GM12878 (cell line): ENCODE data around the gene CDK3. TPM values are rescaled to one million over a fixed set of nuclear protein-coding genes. Genes with fewer than 3 reads are reported as not detected.

Experiments
- ATAC-seq: fragments of 200-7000 bp; cut with Tn5 transposase; 3 replicates; pipeline ENCODE4 v1.9.1; 2020; ENCODE audit warnings: mild to moderate bottlenecking, moderate library complexity
- BruUV-seq: library from RNA; stranded (reverse); fragments of 400-500 nt; replicated peaks from 2 replicates; lab custom pipeline; 2021; lab: Mats Ljungman, UMichigan
- CTCF ChIA-PET: fragments of 300-600 bp; sonication (Branson Sonifier 250); formaldehyde crosslinking; extraction: SDS; loops from one replicate; lab custom pipeline; 2021; ENCODE audit warnings: inconsistent platforms; lab: Yijun Ruan, JAX
- POLR2A ChIA-PET: fragments of 350-600 bp; formaldehyde crosslinking; extraction: SDS; loops from one replicate; lab custom pipeline; 2021; ENCODE audit warnings: inconsistent platforms; lab: Charles Lee
- RAD21 ChIA-PET: fragments of 300-600 bp; sonication (Branson Sonifier 250); formaldehyde crosslinking; loops from one replicate; lab custom pipeline; 2023; ENCODE audit warnings: antibody characterized with exemption; ENCODE audit not compliant: unreplicated experiment; lab: Charles Lee
- SMC1A ChIA-PET: fragments of 300-600 bp; sonication (Branson Sonifier 250); formaldehyde crosslinking; loops from one replicate; lab custom pipeline; 2023; ENCODE audit not compliant: unreplicated experiment, uncharacterized antibody; lab: Charles Lee
- DNase-seq: peaks from one replicate; pipeline ENCODE4 v3.0.0-alpha.2; 2011; ENCODE audit warnings: low read depth, low spot score
- FAIRE-seq: peaks from 3 replicates; lab custom pipeline; 2011; peaks lifted over from hg19 to GRCh38; lab: Jason Lieb, UNC
- H2AFZ ChIP-seq: 2 replicates; pipeline ENCODE4 v1.6.0; 2011; ENCODE audit warnings: low read depth, low read length, control low read depth; ENCODE audit not compliant: control insufficient read depth
- H3K27ac ChIP-seq: 2 replicates; pipeline ENCODE4 v1.5.1; 2011; ENCODE audit warnings: control low read depth; ENCODE audit not compliant: control insufficient read depth, insufficient read depth
- H3K27me3 ChIP-seq, 2 experiments: replicated peaks in 1 of 2; 2 replicates each; pipeline versions ENCODE4 v1.6.0 to v1.6.1; 2011; ENCODE audit warnings: low read length in 1 of 2; ENCODE audit not compliant: control insufficient read depth in 2 of 2, insufficient read depth in 2 of 2
- H3K36me3 ChIP-seq, 2 experiments: 2 replicates each; pipeline ENCODE4 v1.5.1; 2011; ENCODE audit warnings: low read length in 1 of 2; ENCODE audit not compliant: control insufficient read depth in 2 of 2, insufficient read depth in 2 of 2
- H3K4me1 ChIP-seq: 2 replicates; pipeline ENCODE4 v1.6.1; 2011; ENCODE audit warnings: mild to moderate bottlenecking, low read length, moderate library complexity, mixed read lengths; ENCODE audit not compliant: control insufficient read depth, insufficient read depth
- H3K4me2 ChIP-seq: 2 replicates; pipeline ENCODE4 v1.6.0; 2011; ENCODE audit warnings: control low read depth; ENCODE audit not compliant: control insufficient read depth, insufficient read depth
- H3K4me3 ChIP-seq: fragments of 200-600 bp; sonication (generic); 2 replicates; pipeline ENCODE4 v1.5.1; 2016
- H3K79me2 ChIP-seq: 2 replicates; pipeline ENCODE4 v1.6.0; 2011; ENCODE audit warnings: low read length; ENCODE audit not compliant: control insufficient read depth, insufficient read depth
- H3K9ac ChIP-seq: 2 replicates; pipeline ENCODE4 v1.8.0; 2011; ENCODE audit warnings: low read length, control low read depth, mixed read lengths; ENCODE audit not compliant: control insufficient read depth, insufficient read depth
- H3K9me3 ChIP-seq: replicated peaks from 3 replicates; pipeline ENCODE4 v1.5.1; 2011; ENCODE audit warnings: mild to moderate bottlenecking, low read length; ENCODE audit not compliant: control insufficient read depth, insufficient read depth
- H4K20me1 ChIP-seq: 2 replicates; pipeline ENCODE4 v1.6.0; 2011; ENCODE audit not compliant: control insufficient read depth, insufficient read depth
- ATF7 ChIP-seq: fragments of 450-650 bp; IDR thresholded peaks from 2 replicates; pipeline ENCODE4 v1.6.1; 2016; ENCODE audit warnings: low read depth, mild to moderate bottlenecking
- BCL11A ChIP-seq: IDR thresholded peaks from 2 replicates; pipeline ENCODE4 v1.6.1; 2011; ENCODE audit warnings: low read depth, low read length
- BRCA1 ChIP-seq: IDR thresholded peaks from 2 replicates; pipeline ENCODE4 v1.6.1; 2011; ENCODE audit warnings: low read depth, low read length, improper control_type of control experiment
- CBX3 ChIP-seq: fragments of 200-600 bp; sonication (generic); IDR thresholded peaks from 2 replicates; pipeline ENCODE4 v1.6.1; 2016; ENCODE audit warnings: low read depth, borderline replicate concordance
- CBX5 ChIP-seq: sonication (generic); IDR thresholded peaks from 2 replicates; pipeline ENCODE4 v1.6.1; 2016; ENCODE audit warnings: low read depth, moderate library complexity, mild to moderate bottlenecking, inconsistent platforms
- CHD1 ChIP-seq: IDR thresholded peaks from 2 replicates; pipeline ENCODE4 v1.6.1; 2012; ENCODE audit warnings: low read depth, low read length, improper control_type of control experiment
- CREB1 ChIP-seq: IDR thresholded peaks from 2 replicates; pipeline ENCODE4 v1.6.1; 2012; ENCODE audit warnings: low read depth, mild to moderate bottlenecking, inconsistent platforms
- EGR1 ChIP-seq, 2 experiments: IDR thresholded peaks; 1 replicate in 1 of 2; 2 replicates in 1 of 2; pipeline ENCODE4 v1.6.1; 2011 to 2012; ENCODE audit warnings: low read depth in 2 of 2, low read length in 2 of 2, borderline replicate concordance in 1 of 2, mild to moderate bottlenecking in 1 of 2, moderate library complexity in 1 of 2
- FOXK2 ChIP-seq: fragments of 450-650 bp; IDR thresholded peaks from 2 replicates; pipeline ENCODE4 v1.6.1; 2017; ENCODE audit warnings: mild to moderate bottlenecking, moderate library complexity
- JUNB ChIP-seq: IDR thresholded peaks from 2 replicates; pipeline ENCODE4 v1.6.1; 2016; ENCODE audit warnings: antibody characterized with exemption, mild to moderate bottlenecking
- POLR2A ChIP-seq: IDR thresholded peaks from 2 replicates; pipeline ENCODE4 v1.6.1; 2011; ENCODE audit warnings: low read depth, mild to moderate bottlenecking, low read length
- RELA ChIP-seq: fragments of 450-650 bp; IDR thresholded peaks from 2 replicates; pipeline ENCODE4 v1.8.0; 2014; ENCODE audit warnings: borderline replicate concordance; ENCODE audit not compliant: partially characterized antibody
- SIN3A ChIP-seq: IDR thresholded peaks from 2 replicates; pipeline ENCODE4 v1.6.1; 2012; ENCODE audit warnings: low read depth, low read length, improper control_type of control experiment
- SIX5 ChIP-seq: IDR thresholded peaks from 2 replicates; pipeline ENCODE4 v1.6.1; 2011; ENCODE audit warnings: mild to moderate bottlenecking, low read depth, low read length, moderate library complexity; ENCODE audit not compliant: severe bottlenecking
- SMC3 ChIP-seq: IDR thresholded peaks from 2 replicates; pipeline ENCODE4 v1.6.1; 2011; ENCODE audit warnings: low read length, improper control_type of control experiment, borderline replicate concordance
- SPI1 ChIP-seq: IDR thresholded peaks from 2 replicates; pipeline ENCODE4 v1.6.1; 2011; ENCODE audit warnings: low read depth, mild to moderate bottlenecking, low read length, moderate library complexity, borderline replicate concordance; ENCODE audit not compliant: insufficient read depth
- ZZZ3 ChIP-seq: IDR thresholded peaks from 2 replicates; pipeline ENCODE4 v1.6.1; 2011; ENCODE audit warnings: low read depth; ENCODE audit not compliant: control insufficient read depth, insufficient read length
- WGBS: methylation state at CpG from one replicate; pipeline ENCODE4 v1.1.6; 2016; ENCODE audit warnings: low lambda C conversion rate; ENCODE audit not compliant: insufficient replicate concordance, insufficient coverage; ENCODE audit errors: missing lambda C conversion rate; 5-methylcytosine and 5-hydroxymethylcytosine counted together
- in situ Hi-C: fragments of 300-500 bp; cut with MboI; formaldehyde crosslinking; loops from 9 replicates; pipeline ENCODE4 v1.14.3; 2018; ENCODE audit warnings: mixed read lengths
- intact Hi-C: fragments of 100-400 bp; cut with micrococcal nuclease; formaldehyde crosslinking; loops from one replicate; pipeline ENCODE4 v1.14.2; 2022; ENCODE audit not compliant: unreplicated experiment
- polyA plus RNA-seq, 11 experiments: library from polyadenylated mRNA; depleted of rRNA in 4 of 11; unstranded in 6 of 11; stranded (reverse) in 5 of 11; fragments of >200 nt; fragmentation: Nextera tagmentation in 4 of 11; fragmentation: Illumina TruSeq in 1 of 11; extraction: Ambion mirVana in 4 of 11; extraction: Trizol in 1 of 11; gene quantifications; 1 replicate in 1 of 11; 2 replicates in 10 of 11; pipeline versions ENCODE4 v1.2.1 to v1.2.3, GENCODE V29; 2011 to 2016; ENCODE audit warnings: inconsistent platforms in 2 of 11, missing spikeins in 2 of 11, low read depth in 1 of 11
- total RNA-seq, 4 experiments: library from RNA; depleted of rRNA in 3 of 4; stranded (reverse); fragments of >200 nt in 3 of 4; fragmentation: Illumina TruSeq in 1 of 4; extraction: Trizol in 1 of 4; gene quantifications; 2 replicates each; pipeline versions ENCODE4 v1.2.1 to v1.2.3, GENCODE V29; 2013 to 2021
- TF ChIP-seq, protein P1 (sequence below): fragments of 450-650 bp; IDR thresholded peaks from 2 replicates; pipeline ENCODE4 v1.6.1; 2018; ENCODE audit warnings: mild to moderate bottlenecking, low read depth, moderate library complexity; ENCODE audit not compliant: partially characterized antibody
- TF ChIP-seq, protein P2 (sequence below), 3 experiments: IDR thresholded peaks in 2 of 3; conservative IDR thresholded peaks in 1 of 3; 2 replicates each; pipeline ENCODE4 v1.5.1; 2011; ENCODE audit warnings: low read depth in 3 of 3, low read length in 3 of 3, mild to moderate bottlenecking in 3 of 3, control low read depth in 2 of 3, moderate library complexity in 2 of 3, inconsistent platforms in 1 of 3, mixed read lengths in 1 of 3; ENCODE audit not compliant: control insufficient read depth in 2 of 3, insufficient read depth in 1 of 3; ENCODE audit errors: extremely low read depth in 1 of 3

The CDK3 gene
- total and polyA plus RNA-seq, 10 of the 15 experiments (the other 5 are each of a cell fraction or from before 2014, with no cell fraction given): 1.1 to 7.1 (median 4.2) TPM

GRCh38 chr17:75950855-75951554 lies 49.6 kb upstream of the CDK3 start:
- no peak for TF ChIP-seq SIN3A
- TF ChIP-seq, protein P1, sequence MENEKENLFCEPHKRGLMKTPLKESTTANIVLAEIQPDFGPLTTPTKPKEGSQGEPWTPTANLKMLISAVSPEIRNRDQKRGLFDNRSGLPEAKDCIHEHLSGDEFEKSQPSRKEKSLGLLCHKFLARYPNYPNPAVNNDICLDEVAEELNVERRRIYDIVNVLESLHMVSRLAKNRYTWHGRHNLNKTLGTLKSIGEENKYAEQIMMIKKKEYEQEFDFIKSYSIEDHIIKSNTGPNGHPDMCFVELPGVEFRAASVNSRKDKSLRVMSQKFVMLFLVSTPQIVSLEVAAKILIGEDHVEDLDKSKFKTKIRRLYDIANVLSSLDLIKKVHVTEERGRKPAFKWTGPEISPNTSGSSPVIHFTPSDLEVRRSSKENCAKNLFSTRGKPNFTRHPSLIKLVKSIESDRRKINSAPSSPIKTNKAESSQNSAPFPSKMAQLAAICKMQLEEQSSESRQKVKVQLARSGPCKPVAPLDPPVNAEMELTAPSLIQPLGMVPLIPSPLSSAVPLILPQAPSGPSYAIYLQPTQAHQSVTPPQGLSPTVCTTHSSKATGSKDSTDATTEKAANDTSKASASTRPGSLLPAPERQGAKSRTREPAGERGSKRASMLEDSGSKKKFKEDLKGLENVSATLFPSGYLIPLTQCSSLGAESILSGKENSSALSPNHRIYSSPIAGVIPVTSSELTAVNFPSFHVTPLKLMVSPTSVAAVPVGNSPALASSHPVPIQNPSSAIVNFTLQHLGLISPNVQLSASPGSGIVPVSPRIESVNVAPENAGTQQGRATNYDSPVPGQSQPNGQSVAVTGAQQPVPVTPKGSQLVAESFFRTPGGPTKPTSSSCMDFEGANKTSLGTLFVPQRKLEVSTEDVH: no peak
- TF ChIP-seq SPI1: no peak
- no peak for TF ChIP-seq CBX3
- no peak for TF ChIP-seq EGR1 (IDR thresholded peaks at IDR 0.05; ENCODE audit: borderline replicate concordance in 1 of 2, low read depth in 2 of 2, low read length in 2 of 2)
- no peak for TF ChIP-seq ATF7
- no peak for TF ChIP-seq SIX5
- TF ChIP-seq JUNB: no peak
- TF ChIP-seq CHD1: no peak
- TF ChIP-seq ZZZ3: no peak
- TF ChIP-seq, protein P2, sequence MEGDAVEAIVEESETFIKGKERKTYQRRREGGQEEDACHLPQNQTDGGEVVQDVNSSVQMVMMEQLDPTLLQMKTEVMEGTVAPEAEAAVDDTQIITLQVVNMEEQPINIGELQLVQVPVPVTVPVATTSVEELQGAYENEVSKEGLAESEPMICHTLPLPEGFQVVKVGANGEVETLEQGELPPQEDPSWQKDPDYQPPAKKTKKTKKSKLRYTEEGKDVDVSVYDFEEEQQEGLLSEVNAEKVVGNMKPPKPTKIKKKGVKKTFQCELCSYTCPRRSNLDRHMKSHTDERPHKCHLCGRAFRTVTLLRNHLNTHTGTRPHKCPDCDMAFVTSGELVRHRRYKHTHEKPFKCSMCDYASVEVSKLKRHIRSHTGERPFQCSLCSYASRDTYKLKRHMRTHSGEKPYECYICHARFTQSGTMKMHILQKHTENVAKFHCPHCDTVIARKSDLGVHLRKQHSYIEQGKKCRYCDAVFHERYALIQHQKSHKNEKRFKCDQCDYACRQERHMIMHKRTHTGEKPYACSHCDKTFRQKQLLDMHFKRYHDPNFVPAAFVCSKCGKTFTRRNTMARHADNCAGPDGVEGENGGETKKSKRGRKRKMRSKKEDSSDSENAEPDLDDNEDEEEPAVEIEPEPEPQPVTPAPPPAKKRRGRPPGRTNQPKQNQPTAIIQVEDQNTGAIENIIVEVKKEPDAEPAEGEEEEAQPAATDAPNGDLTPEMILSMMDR (IDR thresholded peaks at IDR 0.05 in 2 of 3, conservative IDR thresholded peaks at IDR 0.05 in 1 of 3; ENCODE audit: control insufficient read depth in 2 of 3, extremely low read depth in 1 of 3, insufficient read depth in 1 of 3, low read depth in 3 of 3, low read length in 3 of 3): no peak
- no peak for TF ChIP-seq CREB1
- no peak for TF ChIP-seq BRCA1
- TF ChIP-seq FOXK2: no peak
- TF ChIP-seq BCL11A: no peak
- TF ChIP-seq RELA: no peak
- TF ChIP-seq SMC3: no peak
- TF ChIP-seq POLR2A: no peak
- no peak for TF ChIP-seq CBX5
- Histone ChIP-seq H4K20me1 (no peaks in the 10 kb centered on the region), H2AFZ (no peak overlapping the region), H3K4me3 (no peak overlapping the region), H3K27me3 (no peaks in the 10 kb centered on the region), H3K9ac (no peak overlapping the region), H3K4me1 (no peaks in the 10 kb centered on the region), H3K27ac (no peak overlapping the region), H3K36me3 (peaks cover 1 to 28% of the 10 kb centered on the region in 2 experiments), H3K79me2 (no peaks in the 10 kb centered on the region), H3K4me2 (no peak overlapping the region), H3K9me3 (no peaks in the 10 kb centered on the region)
- WGBS: 83% methylated on average over 8 of the region's 8 CpGs
- CTCF ChIA-PET: interaction anchor here (1.1 kb wide), 1 partner anchor 52 kb away, joined by 3 read pairs; no protein-coding TSS in a partner anchor
- SMC1A ChIA-PET: interaction anchor here (0.6 kb wide), 1 partner anchor 203 kb away, joined by 3 read pairs; no protein-coding TSS in a partner anchor
- intact Hi-C loops: no loop called here
- in situ Hi-C loops: no loop called here
- RAD21 ChIA-PET: interaction anchor here (0.6 kb wide), 1 partner anchor 12 kb away, joined by 3 read pairs; no protein-coding TSS in a partner anchor
- POLR2A ChIA-PET: interaction anchor here (0.6 kb wide), 1 partner anchor 18 kb away, joined by 10 read pairs; no protein-coding TSS in a partner anchor
- no peak for FAIRE-seq
- no TSS peak for BruUV-seq
- ATAC-seq: no peak
- DNase-seq: no peak
